NCI-H2029 (cell line): ENCODE results near the gene AK4.
A peak's percentile ranks its signal among the peaks of the same experiment; 100 is the strongest.

Source experiments
- DNase-seq: peaks from one replicate; lab custom pipeline; 2025; lab: John Stamatoyannopoulos, UW

Gene AK4

GRCh38 chr1:65250826-65251225 lies 102.8 kb downstream of the AK4 start:
- no peak for DNase-seq

GRCh38 chr1:65253800-65254319 lies 105.9 kb downstream of the AK4 start:
- no peak for DNase-seq

GRCh38 chr1:65254320-65255034 lies 106.5 kb downstream of the AK4 start:
- DNase-seq = peak; percentile 89

DNA sequence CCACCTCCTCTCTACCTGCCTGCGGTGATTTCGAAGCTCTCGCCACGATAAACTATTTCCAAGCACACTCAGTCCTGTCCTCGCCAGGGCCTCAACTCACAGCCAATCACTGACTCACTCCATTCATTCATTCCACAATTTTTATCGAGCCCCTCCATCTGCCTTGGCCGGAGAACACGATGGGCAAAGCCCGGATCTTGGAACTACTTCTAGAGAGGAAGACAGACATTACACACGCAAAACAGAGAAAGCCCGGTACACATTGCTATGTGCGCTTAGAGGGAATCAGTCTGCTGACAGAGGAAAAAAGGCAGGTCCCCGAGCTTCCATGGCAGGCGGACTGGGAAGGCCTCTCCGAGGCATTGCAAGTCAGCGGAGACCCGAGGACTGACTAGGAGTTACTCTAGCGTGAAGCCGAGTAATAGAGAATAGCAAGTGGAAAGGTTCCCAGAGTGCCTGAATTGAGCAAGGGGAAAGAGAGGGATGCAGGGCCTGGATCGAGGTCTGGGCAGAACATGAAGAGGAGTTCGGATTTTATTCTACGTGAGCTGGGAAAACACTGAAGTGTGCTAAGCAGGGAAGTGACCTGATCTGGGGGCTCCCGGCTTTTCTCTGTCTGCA lies 107.1 kb downstream of the AK4 start:
- no peak for DNase-seq

- DNase-seq = no peak
Observed at GRCh38 chr1:65255656-65256050, 107.7 kb downstream of the AK4 start.

DNA sequence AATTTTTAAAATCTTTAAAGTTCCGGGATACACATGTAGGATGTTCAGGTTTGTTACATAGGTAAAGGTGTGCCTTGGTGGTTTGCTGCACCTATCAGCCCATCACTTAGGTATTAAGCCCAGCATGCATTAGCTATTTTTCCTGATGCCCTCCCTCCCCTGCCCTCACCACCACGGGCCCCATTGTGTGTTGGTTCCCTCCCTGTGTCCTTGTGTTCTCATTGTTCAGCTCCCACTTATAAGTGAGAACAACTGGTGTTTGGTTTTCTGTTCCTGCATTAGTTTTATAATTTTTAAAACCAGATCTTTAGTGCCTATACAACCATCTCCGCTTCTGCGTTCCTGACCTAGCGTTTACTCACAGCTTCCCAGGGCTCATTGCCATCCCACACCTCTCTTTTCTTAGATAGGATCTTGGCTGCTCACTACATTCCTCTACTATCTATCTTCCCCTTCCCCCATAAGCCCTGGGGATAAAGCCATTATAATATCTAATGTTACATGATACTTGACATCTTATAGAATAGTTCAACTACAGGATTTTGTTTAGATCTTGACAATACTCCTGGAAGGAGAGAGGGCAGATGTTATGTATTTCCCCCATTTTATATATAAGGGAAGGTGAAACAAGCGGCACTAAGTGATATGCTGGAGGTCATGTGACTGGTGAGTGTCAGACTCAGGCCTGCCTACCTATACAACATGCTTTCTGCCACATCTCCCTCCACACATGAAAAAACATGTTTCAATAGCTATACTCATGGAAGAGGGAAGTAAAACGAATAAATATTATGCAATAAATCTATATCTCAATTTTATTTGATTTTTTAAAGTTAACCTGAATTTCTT lies 109.1 kb downstream of the AK4 start:
- DNase-seq = no peak

DNA sequence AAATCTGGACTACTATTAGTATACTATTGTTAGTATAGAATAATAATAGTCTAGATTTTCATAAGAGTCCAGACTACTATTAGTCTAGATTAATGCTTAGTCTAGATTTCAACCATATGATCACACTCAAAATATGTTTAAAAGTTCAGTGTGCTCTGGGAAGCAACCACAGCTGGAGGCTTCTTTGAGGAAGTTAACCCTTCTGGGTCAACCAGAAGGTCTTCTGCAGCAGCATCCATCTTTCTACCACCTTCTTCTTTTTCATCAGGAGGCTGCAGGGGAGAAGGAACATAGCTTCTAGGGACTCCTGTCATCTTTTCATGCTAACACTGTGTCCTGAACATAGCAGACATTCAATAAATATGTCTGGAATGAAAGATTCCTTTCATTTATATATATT lies 110.1 kb downstream of the AK4 start:
- DNase-seq = no peak

DNA sequence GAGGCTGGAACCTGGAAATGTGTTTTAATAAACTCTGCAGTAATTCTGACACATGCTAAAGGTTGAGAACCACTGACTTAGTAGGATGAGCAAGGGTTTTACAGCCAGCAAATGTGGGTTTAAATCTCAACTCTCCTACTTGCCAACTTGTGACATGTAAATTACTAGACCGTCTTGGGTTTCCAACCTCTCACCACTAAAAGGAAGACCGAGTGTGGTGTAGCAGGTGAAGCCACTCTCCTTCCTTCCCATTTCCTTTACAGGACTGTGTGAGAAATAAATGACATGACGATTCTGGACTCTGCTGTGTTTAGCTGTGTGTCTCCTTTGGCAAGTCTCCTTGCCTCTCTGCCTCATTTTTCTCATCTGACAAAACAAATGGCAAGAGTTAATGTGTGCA lies 111.8 kb downstream of the AK4 start:
- no peak for DNase-seq

DNA sequence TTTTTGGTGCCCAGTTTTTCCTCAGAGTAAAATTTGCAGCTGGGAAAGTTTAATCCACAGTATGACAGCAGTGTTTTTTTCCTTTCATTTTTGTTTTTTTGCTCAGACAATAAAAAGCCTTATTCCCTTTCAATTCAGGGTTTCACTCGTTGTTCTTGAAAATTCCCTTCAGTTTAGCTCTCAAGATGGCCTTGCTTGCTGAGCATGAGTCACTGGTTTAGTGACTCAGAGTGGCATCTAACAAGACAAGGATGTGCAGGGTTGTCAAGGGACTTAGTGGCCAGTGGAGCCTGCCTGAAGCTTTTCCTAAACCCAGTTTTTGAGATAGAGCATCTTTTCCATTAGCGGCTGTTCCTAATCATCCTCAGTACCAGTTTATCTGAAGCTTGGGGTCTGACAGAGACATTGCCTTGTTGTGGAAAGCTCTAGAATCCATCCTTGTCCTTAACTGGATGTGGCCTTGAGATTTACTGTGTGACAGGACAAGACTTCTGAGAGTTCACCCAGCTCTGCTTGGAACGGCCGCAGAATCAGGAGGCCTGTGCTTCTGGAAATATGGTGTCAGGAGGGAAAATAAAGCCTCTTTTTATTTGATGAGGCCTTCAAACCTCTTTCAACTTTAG lies 113.0 kb downstream of the AK4 start:
- no peak for DNase-seq

DNA sequence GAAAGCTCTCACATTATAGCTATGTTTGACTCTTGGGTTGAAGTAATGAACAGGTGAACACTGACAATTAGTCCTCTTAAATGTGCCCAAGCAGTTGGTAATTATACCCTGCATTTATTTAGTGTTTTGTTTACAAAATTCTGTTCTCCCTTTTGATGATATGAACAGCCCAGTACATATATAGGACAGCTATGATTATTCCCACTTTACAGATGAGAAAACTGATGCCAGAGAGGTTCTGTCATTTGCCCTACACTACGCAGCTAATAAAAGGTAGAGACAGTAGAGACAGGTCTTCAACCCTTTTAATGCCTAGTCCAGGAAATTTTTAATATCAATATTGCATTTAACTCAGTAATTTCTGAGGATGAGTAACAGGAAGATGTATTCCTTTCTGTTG lies 115.3 kb downstream of the AK4 start:
- DNase-seq = no peak

GRCh38 chr1:65264197-65264929 lies 116.4 kb downstream of the AK4 start:
- peak; percentile 42 for DNase-seq

DNA sequence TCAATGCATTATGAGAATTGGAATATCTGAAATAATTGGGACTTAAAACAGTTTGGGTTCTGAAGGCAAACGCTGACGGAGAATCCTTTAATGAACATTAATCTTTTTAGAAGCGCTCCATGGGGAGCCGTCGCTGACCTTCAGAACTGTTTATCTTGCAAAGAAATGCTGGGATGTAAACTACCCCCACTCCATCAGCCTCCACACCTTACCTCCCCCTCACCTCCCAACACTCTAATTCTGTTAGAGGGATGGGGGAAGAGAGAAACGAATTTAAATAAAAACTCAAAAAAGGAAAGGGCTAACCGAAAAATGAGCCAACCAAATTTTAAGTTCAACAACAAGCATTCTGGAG lies 117.3 kb downstream of the AK4 start:
- no peak for DNase-seq

DNA sequence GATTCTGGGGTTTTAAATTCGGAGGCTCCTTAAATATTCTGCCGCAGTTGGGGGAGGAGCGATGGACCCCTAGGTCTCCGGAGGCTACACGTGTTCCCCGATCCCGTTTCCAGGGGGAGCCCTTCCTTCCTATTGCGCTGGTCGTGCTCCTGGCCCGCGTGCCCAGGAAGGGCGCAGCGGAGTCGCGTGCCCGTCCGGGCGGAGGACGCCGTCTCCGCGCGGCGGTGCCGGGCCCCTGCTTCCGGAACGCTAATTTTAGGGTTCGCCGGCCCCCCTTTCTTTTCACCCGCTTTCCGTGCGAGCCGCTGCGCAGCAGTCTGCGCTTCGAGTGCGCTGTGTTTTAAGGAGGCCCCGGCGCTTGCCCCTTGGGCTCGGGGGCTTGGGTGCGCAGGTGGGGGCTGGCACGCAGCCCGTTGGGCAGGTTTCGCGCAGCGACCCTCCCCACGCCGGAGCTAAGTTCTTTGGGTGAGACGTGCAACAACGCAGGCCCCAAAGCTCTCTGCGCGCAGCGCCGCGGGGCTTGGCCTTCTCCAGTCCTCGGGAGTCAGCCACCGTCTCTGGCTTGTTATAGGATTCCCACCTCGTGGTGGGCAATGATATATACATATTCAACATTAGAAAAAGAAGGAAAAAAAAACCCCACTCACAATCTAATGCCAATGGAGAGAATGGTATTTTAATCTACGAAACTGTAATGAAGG lies 117.8 kb downstream of the AK4 start:
- peak; percentile 40 for DNase-seq

DNA sequence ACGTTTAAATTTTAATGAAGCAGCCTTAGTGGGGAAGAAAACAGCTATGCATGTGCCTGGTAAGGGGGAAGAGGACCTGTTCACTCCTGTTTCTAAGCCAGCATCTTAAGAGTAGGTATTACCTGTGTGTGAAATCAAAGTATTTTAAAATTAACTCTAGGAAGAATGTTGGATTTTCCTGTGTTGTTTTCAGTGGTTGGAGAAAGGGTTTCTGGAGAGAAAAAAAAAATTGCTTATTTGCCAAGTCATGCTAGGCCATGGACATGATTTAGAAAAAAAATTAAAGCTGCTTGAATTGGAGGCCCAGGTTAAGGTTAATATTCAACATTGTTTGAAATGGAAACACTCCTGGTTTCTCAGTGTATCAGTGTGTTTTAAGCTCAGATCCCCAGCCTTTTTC lies 118.5 kb downstream of the AK4 start:
- DNase-seq = no peak

DNA sequence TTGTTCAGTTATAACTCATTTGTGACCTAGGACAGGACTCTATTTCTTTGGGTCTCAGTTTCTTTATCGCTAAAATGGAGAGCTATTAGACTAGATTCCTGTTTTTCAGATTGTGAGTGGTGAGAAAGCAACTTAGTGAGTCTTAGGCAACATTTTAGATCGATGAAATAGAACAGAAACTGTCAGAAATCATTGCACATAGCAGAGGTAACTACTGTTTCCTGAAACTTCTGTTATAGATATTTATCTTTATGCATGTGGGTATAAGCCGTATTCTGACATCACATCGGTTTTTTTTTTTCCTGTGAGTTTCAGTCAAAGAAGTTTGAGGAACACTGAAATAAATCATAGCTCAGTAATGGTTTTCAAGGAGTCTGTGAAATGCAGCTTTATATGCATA lies 119.3 kb downstream of the AK4 start:
- no peak for DNase-seq

- peak; percentile 19 for DNase-seq
Observed at GRCh38 chr1:65267683-65268082, 119.7 kb downstream of the AK4 start.

- DNase-seq = no peak
Observed at GRCh38 chr1:65269612-65270011, 121.6 kb downstream of the AK4 start.

GRCh38 chr1:65276197-65276939 lies 128.4 kb downstream of the AK4 start:
- no peak for DNase-seq

- DNase-seq = no peak
Observed at GRCh38 chr1:65277605-65278347, 129.8 kb downstream of the AK4 start.
